OCI-LY3 (cell line): ENCODE measurements around the gene DDIT4.

Experiments
- H2AFZ ChIP-seq: fragments of 200-600, 300-600 bp; shearing (Covaris generic); 2 replicates; pipeline ENCODE4 v1.6.0; 2014; ENCODE audit warnings: antibody characterized with exemption, low read depth, low read length
- H3K27ac ChIP-seq: fragments of 200-600, 300-600 bp; sonication (generic); 2 replicates; pipeline ENCODE4 v1.5.1; 2014; ENCODE audit warnings: mild to moderate bottlenecking, low read length, moderate library complexity, mixed read lengths
- H3K27me3 ChIP-seq: fragments of 200-600, 300-600 bp; sonication (generic); 2 replicates; pipeline ENCODE4 v1.6.1; 2014; ENCODE audit warnings: low read depth, low read length, mixed read lengths
- H3K36me3 ChIP-seq: fragments of 200-600, 300-600 bp; sonication (generic); replicated peaks from 2 replicates; pipeline ENCODE3; 2014; ENCODE audit warnings: low read depth, low read length, mixed read lengths
- H3K4me1 ChIP-seq: fragments of 300-600, 200-600 bp; sonication (generic); 2 replicates; pipeline ENCODE4 v1.6.1; 2014; ENCODE audit warnings: low read length, mixed read lengths
- H3K4me2 ChIP-seq: fragments of 200-600, 300-600 bp; sonication (generic); 2 replicates; pipeline ENCODE4 v1.6.1; 2014; ENCODE audit warnings: low read length, mixed read lengths
- H3K4me3 ChIP-seq: fragments of 300-600, 200-600 bp; sonication (generic); 2 replicates; pipeline ENCODE4 v1.5.1; 2014; ENCODE audit warnings: antibody characterized with exemption, mild to moderate bottlenecking, low read length, moderate library complexity
- H3K79me2 ChIP-seq: fragments of 300-600, 200-600 bp; shearing (Covaris generic); 2 replicates; pipeline ENCODE4 v1.6.1; 2014; ENCODE audit warnings: mild to moderate bottlenecking, low read length, mixed read lengths
- H3K9ac ChIP-seq: fragments of 300-600, 200-600 bp; shearing (Covaris generic); 2 replicates; pipeline ENCODE4 v1.6.0; 2014; ENCODE audit warnings: mild to moderate bottlenecking, low read length, moderate library complexity
- H3K9me3 ChIP-seq: fragments of 200-600, 300-600 bp; shearing (Covaris generic); 2 replicates; pipeline ENCODE4 v1.6.1; 2014; ENCODE audit warnings: low read length, mixed read lengths; ENCODE audit not compliant: insufficient read depth
- H4K20me1 ChIP-seq: fragments of 200-600, 300-600 bp; sonication (generic); 2 replicates; pipeline ENCODE4 v1.6.1; 2016; ENCODE audit warnings: low read length, mixed read lengths; ENCODE audit not compliant: insufficient read depth
- CTCF ChIP-seq: fragments of 200-600, 300-600 bp; sonication (generic); IDR thresholded peaks from 2 replicates; pipeline ENCODE4 v1.5.1; 2014; ENCODE audit warnings: antibody characterized with exemption, low read length, low read depth
- EZH2phosphoT487 ChIP-seq: fragments of 200-600 bp; shearing (Covaris generic); IDR thresholded peaks from 2 replicates; pipeline ENCODE4 v1.6.1; 2018; ENCODE audit warnings: antibody characterized with exemption, mixed run types, low read depth

Gene DDIT4

GRCh38 chr10:72315054-72315453, 41.3 kb downstream of the DDIT4 start:
- H2AFZ ChIP-seq = no peak overlapping the region
- H3K79me2 ChIP-seq = no peaks in the 10 kb centered on the region
- H4K20me1 ChIP-seq = no peaks in the 10 kb centered on the region
- no peak overlapping the region for H3K4me3 ChIP-seq
- H3K27ac ChIP-seq = no peak overlapping the region
- H3K27me3 ChIP-seq = no peaks in the 10 kb centered on the region
- H3K9me3 ChIP-seq = no peaks in the 10 kb centered on the region
- H3K36me3 ChIP-seq = no peaks in the 10 kb centered on the region
- peaks cover 19% of the 10 kb centered on the region for H3K4me1 ChIP-seq
- TF ChIP-seq CTCF (no peak), EZH2phosphoT487 (no peak)
- no peak overlapping the region for H3K9ac ChIP-seq
- no peak overlapping the region for H3K4me2 ChIP-seq

GRCh38 chr10:72315611-72316385, 42.1 kb downstream of the DDIT4 start:
- no peak overlapping the region for H3K27ac ChIP-seq
- TF ChIP-seq EZH2phosphoT487 (no peak), CTCF (no peak)
- H3K9me3 ChIP-seq = no peaks in the 10 kb centered on the region
- H3K27me3 ChIP-seq = no peaks in the 10 kb centered on the region
- no peaks in the 10 kb centered on the region for H4K20me1 ChIP-seq
- H3K4me1 ChIP-seq = peaks cover 26% of the 10 kb centered on the region
- H3K9ac ChIP-seq = no peak overlapping the region
- no peaks in the 10 kb centered on the region for H3K36me3 ChIP-seq
- H3K4me3 ChIP-seq = no peak overlapping the region
- H3K4me2 ChIP-seq = no peak overlapping the region
- H2AFZ ChIP-seq = no peak overlapping the region
- no peaks in the 10 kb centered on the region for H3K79me2 ChIP-seq

GRCh38 chr10:72316386-72316700, 42.6 kb downstream of the DDIT4 start:
- Histone ChIP-seq H3K4me1 (peaks cover 32% of the 10 kb centered on the region), H4K20me1 (no peaks in the 10 kb centered on the region), H3K27me3 (no peaks in the 10 kb centered on the region), H3K9me3 (no peaks in the 10 kb centered on the region), H2AFZ (no peak overlapping the region), H3K9ac (no peak overlapping the region), H3K36me3 (no peaks in the 10 kb centered on the region), H3K4me3 (no peak overlapping the region), H3K27ac (no peak overlapping the region), H3K4me2 (no peak overlapping the region), H3K79me2 (no peaks in the 10 kb centered on the region)
- TF ChIP-seq EZH2phosphoT487 (no peak), CTCF (no peak)

GRCh38 chr10:72316748-72317435, 43.2 kb downstream of the DDIT4 start:
- Histone ChIP-seq H3K79me2 (no peaks in the 10 kb centered on the region), H3K27ac (no peak overlapping the region), H3K9me3 (no peaks in the 10 kb centered on the region), H3K4me3 (no peak overlapping the region), H3K4me1 (peaks cover 37% of the 10 kb centered on the region), H3K9ac (no peak overlapping the region), H2AFZ (no peak overlapping the region), H3K36me3 (no peaks in the 10 kb centered on the region), H3K27me3 (no peaks in the 10 kb centered on the region), H3K4me2 (no peak overlapping the region), H4K20me1 (no peaks in the 10 kb centered on the region)
- TF ChIP-seq CTCF (no peak), EZH2phosphoT487 (no peak)
